Adrenal gland (tissue), 12 donors: ENCODE data around the gene RIPOR3. TPM values are rescaled to one million over a fixed set of nuclear protein-coding genes. Genes with fewer than 3 reads are reported as not detected.

Source experiments
- DNase-seq, 7 donors: peaks; one replicate each; pipeline ENCODE4 v3.0.0-alpha.2; 2019 to 2020
- H3K27ac ChIP-seq, 5 donors: fragments of 200-600 bp; sonication (generic) in 4 of 5; 1 replicate in 3 of 5; 2 replicates in 2 of 5; pipeline versions ENCODE4 v1.5.1 to v1.8.0; 2016 to 2020; ENCODE audit warnings: mild to moderate bottlenecking in 1 of 5
- H3K27me3 ChIP-seq: fragments of 200-600 bp; 2 replicates; pipeline ENCODE4 v1.8.0; 2021
- H3K36me3 ChIP-seq, 2 donors: fragments of 200-600 bp; replicated peaks in 1 of 2; 1 replicate in 1 of 2; 2 replicates in 1 of 2; pipeline versions ENCODE4 v1.5.1 to v1.8.0; 2018 to 2022
- H3K4me1 ChIP-seq, 2 donors: fragments of 200-600 bp; replicated peaks in 1 of 2; 1 replicate in 1 of 2; 2 replicates in 1 of 2; pipeline versions ENCODE4 v1.5.1 to v1.8.0; 2018 to 2021
- H3K4me3 ChIP-seq, 4 donors: fragments of 200-600 bp; sonication (generic) in 3 of 4; one replicate each; pipeline ENCODE4 v1.5.1; 2016 to 2018
- H3K9me3 ChIP-seq, 3 donors: fragments of 200-600 bp; sonication (generic) in 1 of 3; replicated peaks in 1 of 3; 1 replicate in 2 of 3; 2 replicates in 1 of 3; pipeline versions ENCODE4 v1.5.1 to v1.8.0; 2016 to 2021
- CTCF ChIP-seq, 6 experiments: fragments of 450-650 bp in 4 of 6; fragments of 200-600 bp in 2 of 6; sonication (generic) in 1 of 6; IDR thresholded peaks; 1 replicate in 5 of 6; 2 replicates in 1 of 6; pipeline versions ENCODE4 v1.5.1 to v1.8.0; 2016 to 2021; ENCODE audit warnings: antibody characterized with exemption in 6 of 6, mild to moderate bottlenecking in 2 of 6, moderate library complexity in 1 of 6
- POLR2A ChIP-seq, 2 donors: fragments of 450-650 bp; IDR thresholded peaks; one replicate each; pipeline ENCODE4 v1.6.1; 2017; ENCODE audit warnings: antibody characterized with exemption in 2 of 2, mild to moderate bottlenecking in 2 of 2, moderate library complexity in 1 of 2
- whole genome bisulfite sequencing, 4 donors: extraction: QIAGEN DNeasy Blood & Tissue Kit in 2 of 4; methylation state at CpG; one replicate each; pipeline versions ENCODE4 v1.1.5 to v1.1.7; 2013 to 2017; 5-methylcytosine and 5-hydroxymethylcytosine counted together
- intact Hi-C, 2 donors: fragments of 100-400 bp; cut with DNase I; formaldehyde crosslinking; loops; one replicate each; pipeline versions ENCODE4 v1.14.1 to v1.15.0; 2022 to 2023
- microRNA counts, 2 donors: library from miRNA; unstranded; fragments of <30 nt; microRNA quantifications; one replicate each; lab custom pipeline; 2016
- microRNA-seq, 3 donors: library from miRNA; unstranded; fragments of <30 nt; microRNA quantifications; one replicate each; pipeline ENCODE4, GENCODE V29; 2017 to 2020
- polyA plus RNA-seq, 3 donors: library from polyadenylated mRNA; stranded (reverse); fragments of 200-250 nt in 2 of 3; fragments of 350-450 nt in 1 of 3; fragmentation: Illumina TruSeq in 1 of 3; extraction: RNeasy Lipid Tissue Mini Kit (QIAGEN cat#74804) in 1 of 3; gene quantifications; one replicate each; pipeline ENCODE4 v1.2.3, GENCODE V29; 2013 to 2014
- small RNA-seq, 2 donors: library from RNA; depleted of rRNA; stranded (forward); fragments of <200 nt; gene quantifications; one replicate each; pipeline ENCODE3, GENCODE V24; 2016
- total RNA-seq, 9 donors: library from RNA; depleted of rRNA in 4 of 9; stranded (reverse); fragments of >200 nt in 4 of 9; fragments of 120-200 nt in 1 of 9; fragmentation: NEBNext Ultra II Directional in 1 of 9; extraction: Animal tissue kit (Norgen Biotek cat#: 25700) in 1 of 9; gene quantifications; one replicate each; pipeline versions ENCODE4 v1.1.0 to v1.2.4, GENCODE V29; 2013 to 2023
- donor health status: healthy with polysubstance abuse.
- donor health status: Bipolar disorder and iron deficiency.
- donor health status: DM: yes; HTN: yes; CAD: no.
- donor health status: DM: no; HTN: no; CAD: no.
- donor health status: DM: no; HTN: no; CAD: no.
- donor health status: DM: yes; HTN: yes; CAD: no.

The RIPOR3 gene
- total and polyA plus RNA-seq, 12 donors: 3.4 to 135 (median 23.7) TPM

- peaks cover 23 to 59% of the 10 kb centered on the region in 2 donors for H3K4me1 ChIP-seq
- TF ChIP-seq POLR2A (IDR thresholded peaks at IDR 0.05) (no peak), CTCF (IDR thresholded peaks at IDR 0.05) (no peak)
- 76 to 81% (median 79%) methylated on average over 4 of the region's 4 CpGs for WGBS, 4 donors
Measured at GRCh38 chr20:50538276-50538675, 153.1 kb downstream of the RIPOR3 start.

DNA sequence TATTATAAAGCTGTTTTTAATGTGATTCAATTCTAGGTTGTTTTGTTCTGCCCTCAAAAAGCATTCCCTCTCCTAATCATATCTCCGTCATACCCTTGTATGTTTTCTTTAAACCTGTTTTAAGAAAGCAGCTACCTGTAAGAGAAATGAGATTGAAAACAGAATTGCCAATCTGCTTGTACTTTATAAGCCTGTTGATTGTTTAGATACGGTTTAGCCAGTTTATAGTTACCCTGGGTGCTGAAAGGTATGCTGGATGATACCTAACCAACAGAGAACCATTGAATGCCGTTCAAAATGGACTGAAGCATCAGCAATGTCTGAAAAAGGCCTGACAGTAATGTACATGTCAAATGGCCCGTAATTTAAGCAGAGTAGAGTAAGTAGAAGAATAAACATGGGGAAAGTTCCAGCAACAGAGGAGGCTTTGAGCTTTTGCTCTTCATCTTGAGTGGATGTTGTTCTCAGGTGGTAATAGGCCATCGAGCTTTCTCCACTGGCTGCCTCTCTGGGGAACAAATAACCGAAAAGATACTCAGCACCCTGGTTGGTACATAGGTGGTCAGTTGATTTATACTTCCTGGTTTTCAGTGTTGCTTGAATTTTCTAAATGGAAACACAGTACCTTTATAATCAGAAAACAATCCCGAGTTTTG is 153.7 kb downstream of the RIPOR3 start:
- Histone ChIP-seq H3K9me3 (no peaks in the 10 kb centered on the region), H3K27me3 (no peaks in the 10 kb centered on the region), H3K4me1 (peaks cover 23 to 53% of the 10 kb centered on the region in 2 donors), H3K27ac (peak overlapping the region in 1 of 5 donors; percentile 15), H3K36me3 (no peaks in the 10 kb centered on the region), H3K4me3 (no peak overlapping the region)
- TF ChIP-seq CTCF (IDR thresholded peaks at IDR 0.05) (no peak), POLR2A (IDR thresholded peaks at IDR 0.05) (no peak)
- DNase-seq: no peak
- WGBS, 4 donors: 85 to 89% (median 88%) methylated on average over 7 of the region's 7 CpGs
- intact Hi-C loops: no loop called here

More at GRCh38 chr20:50538276-50538675, 153.1 kb downstream of the RIPOR3 start:
- intact Hi-C loops: no loop called here
- H3K9me3 ChIP-seq: no peaks in the 10 kb centered on the region
- no peak overlapping the region for H3K27ac ChIP-seq
- no peak overlapping the region for H3K4me3 ChIP-seq
- H3K36me3 ChIP-seq: no peaks in the 10 kb centered on the region
- DNase-seq: no peak
- no peaks in the 10 kb centered on the region for H3K27me3 ChIP-seq

- no peak for DNase-seq
- Histone ChIP-seq H3K9me3 (no peaks in the 10 kb centered on the region), H3K27me3 (no peaks in the 10 kb centered on the region), H3K36me3 (no peaks in the 10 kb centered on the region), H3K27ac (no peak overlapping the region), H3K4me1 (peaks cover 16 to 40% of the 10 kb centered on the region in 2 donors), H3K4me3 (no peak overlapping the region)
- intact Hi-C loops: no loop called here
- 75 to 83% (median 80%) methylated on average over 4 of the region's 4 CpGs for WGBS, 4 donors
- TF ChIP-seq POLR2A (IDR thresholded peaks at IDR 0.05): no peak
- TF ChIP-seq CTCF (IDR thresholded peaks at IDR 0.05): no peak
Measured at GRCh38 chr20:50536333-50536732, 155.0 kb downstream of the RIPOR3 start.

MicroRNA genes within 50 kb of the gene (microRNA counts, 767-probe panel; counts per million panel counts)
- 0 counts per million in 2 donors for microRNA hsa-miR-645 (lab: Ali Mortazavi, UCI)

Small RNA genes within 50 kb of the gene (microRNA-seq; reads per million reads assigned to microRNA genes)
- gene MIR1302-5 (0 reads per million in 3 donors), gene MIR645 (0 reads per million in 3 donors)

Small RNA genes within 50 kb of the gene (small RNA-seq; reads per million reads assigned to genes)
- 0 to 0.12 reads per million in 2 donors for gene MIR1302-5
- gene MIR645: 0 reads per million in 2 donors
- gene RF00019: 0 reads per million in 2 donors

Other genes starting within 250 kb of the RIPOR3 start
- 10 to 100 TPM; 31.0 to 49.2 (median 36.1) TPM for gene PTPN1, start 181.2 kb downstream of the RIPOR3 start, total RNA-seq
- gene PTPN1, start 181.2 kb downstream of the RIPOR3 start, polyA plus RNA-seq: 10 to 100 TPM; 17.0 to 49.0 (median 24.5) TPM
- 10 to 100 TPM in 1 of 9 donors, 1 to 10 TPM in 8; 4.6 to 10.8 (median 6.3) TPM for gene PARD6B, start 40.0 kb upstream of the RIPOR3 start, total RNA-seq
- 1 to 10 TPM; 1.1 to 2.4 (median 1.5) TPM for gene PARD6B, start 40.0 kb upstream of the RIPOR3 start, polyA plus RNA-seq
- gene BCAS4, start 103.5 kb upstream of the RIPOR3 start, total RNA-seq: 1 to 10 TPM in 7 of 9 donors, under 1 TPM in 2; 0.66 to 5.1 (median 2.4) TPM
- gene BCAS4, start 103.5 kb upstream of the RIPOR3 start, polyA plus RNA-seq: 1 to 10 TPM; 1.0 to 1.3 (median 1.2) TPM
- 10 to 100 TPM; 32.4 to 76.4 (median 53.5) TPM for gene ADNP, start 239.9 kb upstream of the RIPOR3 start, total RNA-seq
- gene ADNP, start 239.9 kb upstream of the RIPOR3 start, polyA plus RNA-seq: 10 to 100 TPM; 37.8 to 64.7 (median 54.6) TPM